HUES64 (cell line): Measurements from ENCODE around the gene CASK.

Source experiments
- H3K27ac ChIP-seq: 2 replicates; pipeline ENCODE4 v1.7.0; 2013; ENCODE audit warnings: low read depth, low read length, inconsistent platforms
- H3K27me3 ChIP-seq: 2 replicates; pipeline ENCODE4 v1.6.1; 2013; ENCODE audit warnings: mild to moderate bottlenecking, low read length; ENCODE audit not compliant: insufficient read depth
- H3K36me3 ChIP-seq: 2 replicates; pipeline ENCODE4 v1.6.1; 2013; ENCODE audit warnings: mild to moderate bottlenecking, low read length; ENCODE audit not compliant: insufficient read depth
- H3K4me1 ChIP-seq: 2 replicates; pipeline ENCODE4 v1.6.1; 2013; ENCODE audit warnings: mild to moderate bottlenecking, low read length, moderate library complexity; ENCODE audit not compliant: insufficient read depth
- H3K4me3 ChIP-seq: 2 replicates; pipeline ENCODE4 v1.5.1; 2013; ENCODE audit warnings: mild to moderate bottlenecking, low read length, moderate library complexity
- H3K9ac ChIP-seq: 2 replicates; pipeline ENCODE4 v1.6.1; 2013; ENCODE audit warnings: mild to moderate bottlenecking, low read depth, low read length
- H3K9me3 ChIP-seq: 2 replicates; pipeline ENCODE4 v1.6.1; 2013; ENCODE audit warnings: low read depth, low read length; ENCODE audit not compliant: insufficient read depth
- WGBS: fragments of 150-250, 120-280 bp; methylation state at CpG from one replicate; pipeline ENCODE4 v1.1.7; 2013; ENCODE audit warnings: missing lambda C conversion rate; 5-methylcytosine and 5-hydroxymethylcytosine counted together

CASK gene

GRCh38 chrX:41603596-41603995 is 319.8 kb downstream of the CASK start:
- Histone ChIP-seq H3K4me1 (peaks cover 39% of the 10 kb centered on the region), H3K9me3 (no peaks in the 10 kb centered on the region), H3K27me3 (no peaks in the 10 kb centered on the region), H3K9ac (no peak overlapping the region), H3K4me3 (no peak overlapping the region), H3K27ac (no peak overlapping the region; the same call in 1 of the 2 replicates), H3K36me3 (no peaks in the 10 kb centered on the region)
- WGBS: 94% methylated on average over 1 of the region's 1 CpG

- Histone ChIP-seq H3K9me3 (no peaks in the 10 kb centered on the region), H3K4me3 (0 out of 2 replicates have a peak overlapping the region, but pooled peaks have one; percentile 13), H3K27ac (peak overlapping the region; percentile 79), H3K9ac (no peak overlapping the region), H3K4me1 (peaks cover 39% of the 10 kb centered on the region), H3K36me3 (no peaks in the 10 kb centered on the region), H3K27me3 (no peaks in the 10 kb centered on the region)
- 36% methylated on average over 1 of the region's 2 CpGs for WGBS
Observed at GRCh38 chrX:41602816-41603345, 320.5 kb downstream of the CASK start.

- 83% methylated on average over 1 of the region's 2 CpGs for WGBS
- Histone ChIP-seq H3K9me3 (no peaks in the 10 kb centered on the region), H3K27ac (no peak overlapping the region), H3K4me3 (no peak overlapping the region), H3K36me3 (no peaks in the 10 kb centered on the region), H3K4me1 (peaks cover 39% of the 10 kb centered on the region), H3K27me3 (no peaks in the 10 kb centered on the region), H3K9ac (no peak overlapping the region)
Observed at GRCh38 chrX:41600291-41600690, 323.1 kb downstream of the CASK start.

- H3K4me3 ChIP-seq: no peak overlapping the region
Observed at GRCh38 chrX:41599507-41599906, 323.8 kb downstream of the CASK start.

GRCh38 chrX:41596596-41596995 is 326.8 kb downstream of the CASK start:
- Histone ChIP-seq H3K36me3 (no peaks in the 10 kb centered on the region), H3K4me1 (peaks cover 10% of the 10 kb centered on the region), H3K9ac (no peak overlapping the region), H3K9me3 (no peaks in the 10 kb centered on the region), H3K27me3 (no peaks in the 10 kb centered on the region), H3K4me3 (no peak overlapping the region), H3K27ac (no peak overlapping the region)
- WGBS: 100% methylated on average over 2 of the region's 3 CpGs

More at GRCh38 chrX:41599507-41599906, 323.8 kb downstream of the CASK start:
- no CpG with 5 or more reads among the region's 1 CpG for WGBS
- no peaks in the 10 kb centered on the region for H3K36me3 ChIP-seq
- no peaks in the 10 kb centered on the region for H3K27me3 ChIP-seq
- no peaks in the 10 kb centered on the region for H3K9me3 ChIP-seq
- no peak overlapping the region for H3K9ac ChIP-seq
- H3K27ac ChIP-seq: no peak overlapping the region
- H3K4me1 ChIP-seq: peaks cover 34% of the 10 kb centered on the region

- WGBS: 87% methylated on average over 4 of the region's 7 CpGs
- Histone ChIP-seq H3K9me3 (no peaks in the 10 kb centered on the region), H3K27ac (no peak overlapping the region), H3K4me1 (no peaks in the 10 kb centered on the region; the same call in 1 of the 2 replicates), H3K4me3 (no peak overlapping the region), H3K9ac (no peak overlapping the region), H3K27me3 (no peaks in the 10 kb centered on the region), H3K36me3 (no peaks in the 10 kb centered on the region)
Observed at GRCh38 chrX:41594634-41595033, 328.7 kb downstream of the CASK start.

GRCh38 chrX:41591906-41592305 is 331.4 kb downstream of the CASK start:
- Histone ChIP-seq H3K27me3 (no peaks in the 10 kb centered on the region), H3K9ac (no peak overlapping the region), H3K4me3 (no peak overlapping the region), H3K27ac (no peak overlapping the region), H3K36me3 (peaks cover under 1% of the 10 kb centered on the region; the same call in 1 of the 2 replicates), H3K9me3 (no peaks in the 10 kb centered on the region), H3K4me1 (no peaks in the 10 kb centered on the region)
- WGBS: 97% methylated on average over 3 of the region's 4 CpGs

- Histone ChIP-seq H3K9me3 (no peaks in the 10 kb centered on the region), H3K27me3 (no peaks in the 10 kb centered on the region)
- 100% methylated on average over 2 of the region's 3 CpGs for WGBS
Observed at GRCh38 chrX:41590641-41591040, 332.7 kb downstream of the CASK start.

GRCh38 chrX:41589634-41590270 is 333.6 kb downstream of the CASK start:
- Histone ChIP-seq H3K27me3 (no peaks in the 10 kb centered on the region), H3K4me1 (no peaks in the 10 kb centered on the region), H3K9ac (no peak overlapping the region), H3K9me3 (no peaks in the 10 kb centered on the region), H3K36me3 (peaks cover 6% of the 10 kb centered on the region), H3K27ac (no peak overlapping the region), H3K4me3 (no peak overlapping the region)
- WGBS: 92% methylated on average over 5 of the region's 5 CpGs

More at GRCh38 chrX:41590641-41591040, 332.7 kb downstream of the CASK start:
- no peaks in the 10 kb centered on the region for H3K4me1 ChIP-seq
- H3K36me3 ChIP-seq: peaks cover 6% of the 10 kb centered on the region
- H3K9ac ChIP-seq: no peak overlapping the region
- no peak overlapping the region for H3K4me3 ChIP-seq
- H3K27ac ChIP-seq: no peak overlapping the region

- Histone ChIP-seq H3K9me3 (no peaks in the 10 kb centered on the region), H3K4me3 (no peak overlapping the region), H3K36me3 (peaks cover 6% of the 10 kb centered on the region), H3K4me1 (no peaks in the 10 kb centered on the region), H3K9ac (no peak overlapping the region), H3K27ac (no peak overlapping the region), H3K27me3 (no peaks in the 10 kb centered on the region)
- 96% methylated on average over 2 of the region's 4 CpGs for WGBS
Observed at GRCh38 chrX:41588271-41588670, 335.1 kb downstream of the CASK start.

- WGBS: 100% methylated on average over 2 of the region's 6 CpGs
- peaks cover 10% of the 10 kb centered on the region; the same call in 1 of the 2 replicates for H3K36me3 ChIP-seq
- no peaks in the 10 kb centered on the region for H3K9me3 ChIP-seq
- no peaks in the 10 kb centered on the region for H3K4me1 ChIP-seq
- H3K4me3 ChIP-seq: no peak overlapping the region
- no peak overlapping the region for H3K9ac ChIP-seq
- H3K27me3 ChIP-seq: no peaks in the 10 kb centered on the region
- no peak overlapping the region for H3K27ac ChIP-seq
Observed at GRCh38 chrX:41580423-41581064, 342.8 kb downstream of the CASK start.
